PFSK-1 (cell line): Measurements from ENCODE around the gene ANO10.

Experiments used
- POLR2AphosphoS5 ChIP-seq: IDR thresholded peaks from 2 replicates; pipeline ENCODE4 v1.6.1; 2012; ENCODE audit warnings: low read depth, mild to moderate bottlenecking, control low read depth, low read length, moderate library complexity
- REST ChIP-seq, 2 experiments: IDR thresholded peaks; 2 replicates each; pipeline versions ENCODE4 v1.6.1 to v1.8.0; 2011 to 2012; ENCODE audit warnings: low read depth in 2 of 2, low read length in 2 of 2, control low read depth in 1 of 2, inconsistent platforms in 1 of 2, mild to moderate bottlenecking in 1 of 2, moderate library complexity in 1 of 2; ENCODE audit not compliant: insufficient read depth in 1 of 2
- SIN3A ChIP-seq: IDR thresholded peaks from 2 replicates; pipeline ENCODE4 v1.6.1; 2012; ENCODE audit warnings: mild to moderate bottlenecking, low read length, moderate library complexity, borderline replicate concordance; ENCODE audit not compliant: insufficient read depth
- TAF1 ChIP-seq: IDR thresholded peaks from 2 replicates; pipeline ENCODE4 v1.6.1; 2012; ENCODE audit warnings: low read length, control low read depth, borderline replicate concordance; ENCODE audit not compliant: insufficient read depth

GRCh38 chr3:43621656-43622432 lies at the start of gene ANO10:
- TF ChIP-seq TAF1 (no peak), REST (IDR thresholded peaks at IDR 0.05; ENCODE audit: insufficient read depth in 1 of 2, low read depth in 2 of 2, low read length in 2 of 2) (no peak), POLR2AphosphoS5 (no peak; the same call in 1 of the 2 replicates), SIN3A (no peak)
